Inflammatory macrophage treated with lipopolysaccharide for 4 hours (primary cell): ENCODE results near the gene SLC35F1.
"Not testable (repeated sequence)": the region's sequence is repeated elsewhere in the genome, so short reads cannot be mapped to it uniquely, and the experiment has no call there.

Experiments
- DNase-seq: peaks from one replicate; pipeline ENCODE4 v3.0.0-alpha.2; 2020

Gene SLC35F1

DNA sequence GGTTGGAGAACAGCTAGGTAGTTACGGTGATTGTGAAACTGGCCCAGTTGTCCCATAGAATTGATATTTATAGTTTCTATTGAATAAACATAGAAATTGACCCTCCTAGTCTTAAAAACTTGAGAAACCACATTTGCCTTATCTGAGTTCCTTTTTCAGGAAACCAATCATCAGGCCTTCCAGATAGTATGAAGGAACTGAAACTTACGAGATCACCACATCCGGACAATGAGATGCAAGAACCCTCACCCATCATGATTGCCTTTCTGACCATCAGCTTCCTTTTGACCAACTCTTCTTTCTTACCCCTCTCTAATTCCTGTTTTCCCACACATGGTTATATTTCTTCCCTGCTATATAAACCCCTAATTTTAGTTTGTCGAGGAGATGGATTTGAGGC lies 21.8 kb downstream of the SLC35F1 start:
- no peak for DNase-seq

DNA sequence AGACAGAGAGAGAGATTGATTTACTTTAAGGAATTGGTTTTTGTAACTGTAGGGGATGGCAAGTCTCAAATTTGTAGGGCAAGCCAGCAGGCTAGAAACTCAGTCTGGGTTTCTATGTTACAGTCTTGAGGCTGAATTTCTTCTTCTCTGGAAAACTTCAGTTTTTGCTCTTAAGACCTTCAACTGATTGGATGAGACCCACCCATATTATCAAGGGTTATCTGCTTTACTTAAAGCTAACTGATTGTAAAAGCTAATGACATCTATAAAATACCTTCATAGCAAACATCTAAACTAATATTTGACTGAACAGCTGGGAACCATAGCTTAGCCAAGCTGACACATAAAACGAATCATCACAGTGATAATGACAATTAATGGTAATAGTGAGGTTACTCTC lies 22.4 kb downstream of the SLC35F1 start:
- DNase-seq = no peak

DNA sequence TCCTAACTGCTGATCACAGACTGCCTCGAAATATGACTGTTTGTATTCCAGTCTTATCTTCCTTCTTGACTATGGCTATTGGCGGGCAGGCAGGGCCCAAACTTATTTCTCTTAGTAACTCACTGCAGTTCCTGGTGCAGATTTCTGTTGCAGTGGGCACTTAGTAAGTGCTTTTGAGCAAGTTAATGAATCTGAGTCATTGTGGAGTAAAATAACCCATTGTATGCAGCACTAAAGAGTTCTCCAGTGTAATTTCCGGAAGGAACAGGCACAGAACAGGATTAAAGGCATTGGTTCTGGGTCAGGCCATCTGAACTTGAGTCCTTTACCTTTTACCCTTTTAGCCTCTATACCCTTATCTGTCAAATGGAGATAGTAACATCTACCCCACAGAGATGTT lies 23.6 kb downstream of the SLC35F1 start:
- DNase-seq = no peak

DNA sequence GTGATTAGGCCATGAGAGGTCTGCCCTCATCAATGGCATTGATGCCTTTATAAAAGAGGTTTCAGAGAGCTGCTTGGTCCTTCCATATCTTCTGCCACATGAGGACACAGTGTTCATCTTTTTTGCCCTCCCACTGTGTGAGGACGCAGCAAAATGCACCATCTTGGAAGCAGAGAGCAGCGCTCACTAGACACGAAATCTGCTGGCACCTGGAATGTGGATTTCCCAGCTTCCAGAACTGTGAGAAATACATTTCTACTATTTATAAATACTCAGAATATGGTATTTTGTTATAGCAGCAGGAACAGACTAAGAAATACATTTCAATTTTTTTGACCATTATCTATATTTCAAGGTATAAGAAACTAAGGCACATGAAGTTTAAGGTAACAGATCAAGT lies 24.9 kb downstream of the SLC35F1 start:
- no peak for DNase-seq

DNA sequence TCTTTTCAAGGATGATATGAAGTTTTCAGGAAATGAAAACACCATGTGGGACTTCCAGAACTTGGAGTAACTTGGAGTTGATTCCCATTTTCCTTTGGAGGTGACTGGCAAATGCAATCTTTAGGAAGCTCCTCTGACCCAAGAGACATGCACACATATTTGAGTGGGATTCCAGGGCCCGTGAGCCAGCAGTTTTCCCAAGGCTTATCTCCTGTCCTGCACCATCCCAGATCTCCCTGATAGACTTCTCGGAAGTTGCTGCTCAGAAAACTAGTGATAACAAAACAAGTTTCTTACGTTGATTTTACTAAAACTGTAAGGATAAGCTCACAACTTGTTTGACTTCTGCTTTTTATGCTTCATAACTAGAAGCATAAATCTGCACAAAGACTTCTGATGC lies 25.6 kb downstream of the SLC35F1 start:
- no peak for DNase-seq

GRCh38 chr6:117933471-117933870 lies 26.4 kb downstream of the SLC35F1 start:
- no peak for DNase-seq

GRCh38 chr6:117938311-117938995 lies 31.4 kb downstream of the SLC35F1 start:
- no peak for DNase-seq

GRCh38 chr6:117947234-117947633 lies 40.2 kb downstream of the SLC35F1 start:
- DNase-seq = no peak

GRCh38 chr6:117951783-117952182 lies 44.7 kb downstream of the SLC35F1 start:
- no peak for DNase-seq

DNA sequence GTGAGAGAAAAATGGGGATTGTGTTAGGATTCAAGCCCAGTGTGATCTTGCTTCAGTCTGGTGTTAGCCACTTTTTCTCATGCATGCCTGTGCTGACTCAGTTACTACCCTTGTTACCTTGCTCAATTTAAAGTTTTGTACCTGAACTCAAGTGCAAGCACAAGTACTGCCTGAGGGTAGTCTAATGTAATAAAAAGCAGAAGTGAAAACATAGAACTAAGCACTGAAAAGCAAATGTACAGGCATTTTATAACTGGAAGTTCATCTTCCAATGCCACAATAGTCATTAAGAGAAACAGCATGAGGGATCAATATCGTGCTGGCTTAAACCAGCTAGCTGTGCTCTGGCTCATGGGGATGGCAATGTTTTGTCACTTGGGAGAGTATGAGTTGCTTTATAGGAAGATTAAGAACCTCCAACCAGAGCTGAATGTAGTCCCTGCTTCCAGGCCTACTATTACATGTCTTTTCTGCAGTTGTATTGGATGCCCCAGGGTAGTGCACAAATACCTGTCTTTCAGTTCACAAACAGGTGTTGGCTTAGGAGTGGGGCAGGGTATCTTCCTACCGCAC lies 48.7 kb downstream of the SLC35F1 start:
- DNase-seq = no peak

- no peak for DNase-seq
Measured at GRCh38 chr6:117956386-117956785, 49.3 kb downstream of the SLC35F1 start.

GRCh38 chr6:117958536-117958935 lies 51.5 kb downstream of the SLC35F1 start:
- DNase-seq = no peak

DNA sequence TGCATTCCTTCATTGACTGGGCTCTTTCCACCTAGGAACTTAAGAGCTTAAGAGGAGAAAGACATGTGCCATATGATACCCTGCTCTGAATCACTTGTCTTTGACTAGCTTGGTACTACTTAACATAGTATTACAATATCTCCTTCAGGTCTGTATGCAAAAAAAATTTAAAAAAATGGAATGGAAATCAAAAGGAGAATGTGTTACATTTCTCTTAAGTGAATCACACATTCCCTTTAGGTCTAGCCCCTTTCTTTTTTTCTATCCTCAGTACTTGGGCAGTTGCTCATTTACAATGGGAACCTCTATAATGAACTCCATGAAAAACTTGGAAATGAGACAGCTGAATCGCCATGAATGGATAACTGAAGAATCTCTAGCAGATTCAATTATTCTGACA lies 53.8 kb downstream of the SLC35F1 start:
- DNase-seq = no peak

- DNase-seq = no peak
Measured at GRCh38 chr6:117961301-117961700, 54.2 kb downstream of the SLC35F1 start.

DNA sequence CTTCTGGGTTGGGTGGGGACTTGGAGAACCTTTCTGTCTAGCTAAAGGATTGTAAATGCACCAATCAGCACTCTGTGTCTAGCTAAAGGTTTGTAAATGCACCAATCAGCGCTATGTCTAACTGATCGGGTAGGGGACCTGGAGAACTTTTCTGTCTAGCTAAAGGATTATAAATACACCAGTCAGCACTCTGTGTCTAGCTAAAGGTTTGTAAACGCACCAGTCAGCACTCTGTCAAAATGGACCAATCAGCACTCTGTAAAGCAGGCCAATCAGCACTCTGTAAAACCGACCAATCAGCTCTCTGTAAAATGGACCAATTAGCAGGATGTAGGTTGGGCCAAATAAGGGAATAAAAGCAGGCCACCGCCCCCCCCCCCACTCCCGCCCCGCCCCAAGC lies 58.7 kb downstream of the SLC35F1 start:
- DNase-seq = not testable (repeated sequence)

DNA sequence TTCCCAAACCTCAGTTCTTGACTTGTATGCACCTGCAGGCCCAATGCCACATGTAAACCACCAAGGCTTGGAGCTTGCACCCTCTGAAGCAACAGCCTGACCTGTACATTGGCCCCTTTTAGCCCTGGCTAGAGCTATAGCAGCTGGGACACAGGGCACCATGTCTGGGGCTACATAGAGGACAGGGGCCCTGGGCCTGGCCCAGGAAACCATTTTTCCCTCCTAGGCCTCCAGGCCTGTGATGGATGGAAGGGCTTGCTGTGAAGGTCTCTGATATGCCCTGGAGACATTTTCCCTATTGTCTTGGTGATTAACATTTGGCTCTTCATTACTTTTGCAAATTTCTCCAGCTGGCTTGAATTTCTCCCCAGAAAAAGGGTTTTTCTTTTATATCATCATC lies 64.6 kb downstream of the SLC35F1 start:
- DNase-seq = no peak

DNA sequence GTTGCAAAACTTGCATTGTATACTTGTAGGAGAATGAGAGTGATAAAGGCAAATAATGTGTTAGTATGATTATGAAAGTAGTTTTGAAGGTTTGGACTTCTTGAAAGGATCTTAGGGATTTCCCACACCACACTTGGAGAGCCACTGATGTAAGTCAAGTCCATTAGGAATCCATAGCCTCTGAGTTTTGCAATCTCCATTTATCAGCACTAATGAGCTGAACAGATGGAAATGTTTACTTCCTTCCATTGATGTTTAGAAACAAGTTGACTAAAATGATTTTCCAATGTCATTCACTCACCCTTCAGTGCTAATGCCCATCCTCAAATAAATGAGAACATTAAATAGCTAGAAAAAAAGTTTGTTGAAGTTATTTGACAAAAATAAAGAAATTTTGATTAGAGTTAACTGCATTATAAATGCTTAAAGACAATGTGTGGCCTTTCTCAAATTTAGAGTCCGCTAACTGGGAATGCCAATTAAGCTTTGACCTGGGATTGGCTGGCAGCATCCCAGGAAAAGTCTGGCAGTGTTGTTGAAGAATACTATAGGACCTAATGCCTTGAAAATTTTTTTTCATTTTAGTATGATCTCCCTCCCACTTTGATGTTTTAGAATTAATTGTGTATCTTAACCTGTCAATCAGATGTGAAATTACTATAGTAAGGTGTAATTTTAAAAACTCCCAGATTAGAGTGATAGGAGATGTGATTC lies 68.0 kb downstream of the SLC35F1 start:
- DNase-seq = no peak

DNA sequence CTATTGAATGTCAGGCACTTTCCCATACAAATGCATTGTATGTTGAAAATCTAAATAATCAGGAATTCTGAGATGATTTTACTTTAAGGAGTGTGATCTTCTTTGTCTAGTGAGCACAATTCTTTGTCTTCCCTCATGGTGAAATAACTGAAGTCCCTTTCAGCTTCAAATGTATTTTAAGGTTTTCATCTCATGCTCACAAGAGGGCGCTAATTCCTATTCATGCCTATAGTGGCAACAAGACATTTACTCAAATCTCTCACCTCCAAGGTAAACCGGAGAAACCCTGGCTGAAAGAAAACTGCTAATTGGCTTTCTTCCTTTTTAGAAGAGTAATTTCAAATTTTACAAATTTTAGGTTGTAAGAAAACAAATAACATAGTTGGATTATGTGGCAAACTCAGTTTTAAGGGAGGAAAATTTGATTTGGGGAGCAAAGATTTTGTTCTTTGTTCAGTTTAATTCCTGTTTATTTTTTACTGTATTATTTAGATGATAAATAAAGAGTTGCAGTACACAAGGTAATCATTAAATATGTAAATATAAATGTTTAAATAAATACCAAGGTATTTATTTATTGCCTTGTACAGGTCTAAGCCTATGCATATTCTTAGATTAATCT lies 69.1 kb downstream of the SLC35F1 start:
- DNase-seq = peak; percentile 49

GRCh38 chr6:117985916-117986315 lies 78.9 kb downstream of the SLC35F1 start:
- DNase-seq = no peak

DNA sequence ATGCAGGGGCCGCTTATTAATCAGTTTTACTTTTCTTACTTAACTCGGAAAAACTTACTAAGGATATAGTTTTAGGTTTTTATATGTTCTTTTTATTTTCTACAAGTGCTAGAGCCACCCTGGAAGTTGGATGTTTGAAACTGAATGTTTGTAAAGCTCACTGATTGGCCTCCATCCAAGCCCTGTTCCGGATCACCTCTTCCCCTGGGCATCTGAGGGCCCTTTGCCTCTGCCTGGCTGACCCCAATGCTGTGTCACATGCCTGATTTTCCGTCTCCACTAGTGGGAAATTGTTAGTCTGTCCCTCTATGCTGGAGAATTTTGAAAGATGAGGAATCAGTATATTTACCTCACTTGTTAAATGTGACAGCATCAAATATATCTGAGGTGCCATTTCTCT lies 79.3 kb downstream of the SLC35F1 start:
- no peak for DNase-seq

- no peak for DNase-seq
Measured at GRCh38 chr6:117989086-117989485, 82.0 kb downstream of the SLC35F1 start.

DNA sequence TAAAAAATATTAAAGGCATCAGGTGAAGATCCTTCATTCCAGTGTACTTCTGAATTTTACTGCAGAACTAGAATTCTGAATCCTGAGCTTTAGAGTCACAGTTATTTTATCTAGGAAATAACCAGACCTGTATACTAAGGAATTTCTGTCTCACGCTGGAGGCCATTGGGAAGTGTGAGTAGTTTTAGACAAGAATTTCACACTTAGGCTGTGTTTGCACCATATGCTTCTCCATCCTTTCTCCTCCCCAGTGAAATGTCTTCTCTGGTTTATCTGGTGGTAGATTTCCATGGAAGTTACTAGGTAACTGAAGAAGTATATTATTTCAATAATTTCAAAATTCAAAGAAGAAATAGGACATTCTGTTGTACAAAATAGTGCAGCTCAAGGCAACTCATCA lies 83.1 kb downstream of the SLC35F1 start:
- no peak for DNase-seq

GRCh38 chr6:117992856-117993255 lies 85.8 kb downstream of the SLC35F1 start:
- DNase-seq = no peak

GRCh38 chr6:118012944-118013343 lies 105.9 kb downstream of the SLC35F1 start:
- no peak for DNase-seq
